AG04449 (cell line): ENCODE results near the gene FBN2.

Source experiments
- CTCF ChIA-PET: fragments of 350-600 bp; formaldehyde crosslinking; extraction: SDS; loops from one replicate; lab custom pipeline; 2021; ENCODE audit warnings: antibody characterized with exemption; lab: Yijun Ruan, JAX
- POLR2A ChIA-PET: fragments of 400-600, 350-600 bp; formaldehyde crosslinking; extraction: SDS; loops from one replicate; lab custom pipeline; 2020; ENCODE audit warnings: antibody characterized with exemption, inconsistent platforms; lab: Yijun Ruan, JAX
- DNase-seq: peaks from one replicate; pipeline ENCODE4 v3.0.0-alpha.2; 2010; ENCODE audit warnings: low read depth, low spot score
- H3K4me3 ChIP-seq: 2 replicates; pipeline ENCODE4 v1.5.1; 2011; ENCODE audit warnings: low read depth, mild to moderate bottlenecking, control low read depth, low read length
- CTCF ChIP-seq: IDR thresholded peaks from one replicate; pipeline ENCODE4 v1.5.1; 2011; ENCODE audit warnings: mild to moderate bottlenecking, moderate library complexity, low read length, control low read depth, inconsistent platforms; ENCODE audit not compliant: insufficient read depth; ENCODE audit errors: missing control alignments

The FBN2 gene

GRCh38 chr5:128426090-128426534 is 111.9 kb downstream of the FBN2 start:
- no peak for DNase-seq
- TF ChIP-seq CTCF: no peak
- H3K4me3 ChIP-seq: no peak overlapping the region
- POLR2A ChIA-PET: no interaction called here
- CTCF ChIA-PET: no interaction called here

GRCh38 chr5:128424646-128425045 is 113.4 kb downstream of the FBN2 start:
- ChIA-PET POLR2A (no interaction called here), CTCF (interaction anchor here (1.4 kb wide), 1 partner anchor 74 kb away, joined by 3 read pairs; no protein-coding TSS in a partner anchor)
- DNase-seq: no peak
- no peak for TF ChIP-seq CTCF
- H3K4me3 ChIP-seq: no peak overlapping the region

GRCh38 chr5:128422612-128423011 is 115.4 kb downstream of the FBN2 start:
- no peak for DNase-seq
- POLR2A ChIA-PET: no interaction called here
- no peak overlapping the region for H3K4me3 ChIP-seq
- CTCF ChIA-PET: interaction anchor here (1.0 kb wide), 1 partner anchor 11 kb away, joined by 3 read pairs; no protein-coding TSS in a partner anchor
- no peak for TF ChIP-seq CTCF

GRCh38 chr5:128414469-128414868 is 123.6 kb downstream of the FBN2 start:
- DNase-seq: no peak
- TF ChIP-seq CTCF: no peak
- POLR2A ChIA-PET: no interaction called here
- no peak overlapping the region for H3K4me3 ChIP-seq
- CTCF ChIA-PET: no interaction called here

- ChIA-PET POLR2A (no interaction called here), CTCF (interaction anchor here (1.2 kb wide), 1 partner anchor 124 kb away, joined by 3 read pairs; no protein-coding TSS in a partner anchor)
- no peak for TF ChIP-seq CTCF
- H3K4me3 ChIP-seq: no peak overlapping the region
- DNase-seq: no peak
Observed at GRCh38 chr5:128413356-128413755, 124.7 kb downstream of the FBN2 start.

- POLR2A ChIA-PET: no interaction called here
- no peak for TF ChIP-seq CTCF
- DNase-seq: no peak
Observed at GRCh38 chr5:128412145-128412930, 125.7 kb downstream of the FBN2 start.

More at GRCh38 chr5:128412145-128412930, 125.7 kb downstream of the FBN2 start:
- CTCF ChIA-PET: interaction anchor here (1.0 to 1.6 kb wide), 4 partner anchors 8 to 262 kb away, joined by 3 to 6 read pairs (median 4); no protein-coding TSS in a partner anchor
- H3K4me3 ChIP-seq: no peak overlapping the region
